CD14-positive monocyte (primary cell): Measurements from ENCODE around the gene FCGBP. TPM values are rescaled to one million over a fixed set of nuclear protein-coding genes. Genes with fewer than 3 reads are reported as not detected.

ENCODE experiments used
- DNase-seq, 3 donors: peaks; one replicate each; pipeline ENCODE4 v3.0.0-alpha.2; 2011 to 2022
- H2AFZ ChIP-seq: 2 replicates; pipeline ENCODE4 v1.6.0; 2012; ENCODE audit warnings: mild to moderate bottlenecking, low read depth, low read length, inconsistent platforms; ENCODE audit not compliant: insufficient read depth, poor library complexity, severe bottlenecking
- H3K27ac ChIP-seq, 2 donors: 1 replicate in 1 of 2; 2 replicates in 1 of 2; pipeline ENCODE4 v1.5.1; 2012 to 2013; ENCODE audit warnings: low read length in 2 of 2, control low read depth in 1 of 2, inconsistent platforms in 1 of 2, low read depth in 1 of 2, mild to moderate bottlenecking in 1 of 2
- H3K27me3 ChIP-seq, 2 donors: one replicate each; pipeline versions ENCODE4 v1.6.0 to v1.6.1; 2011 to 2013; ENCODE audit warnings: low read length in 2 of 2; ENCODE audit not compliant: control insufficient read depth in 2 of 2, insufficient read depth in 2 of 2
- H3K36me3 ChIP-seq, 2 donors: replicated peaks in 1 of 2; 1 replicate in 1 of 2; 2 replicates in 1 of 2; pipeline versions ENCODE4 v1.5.1 to v1.6.1; 2012 to 2013; ENCODE audit warnings: low read length in 2 of 2, control low read depth in 1 of 2, inconsistent platforms in 1 of 2, mild to moderate bottlenecking in 1 of 2; ENCODE audit not compliant: insufficient read depth in 2 of 2, control insufficient read depth in 1 of 2
- H3K4me1 ChIP-seq, 2 donors: 1 replicate in 1 of 2; 2 replicates in 1 of 2; pipeline versions ENCODE4 v1.5.1 to v1.6.1; 2012 to 2013; ENCODE audit warnings: low read length in 2 of 2, control low read depth in 1 of 2, inconsistent platforms in 1 of 2, mild to moderate bottlenecking in 1 of 2, moderate library complexity in 1 of 2; ENCODE audit not compliant: insufficient read depth in 2 of 2, control insufficient read depth in 1 of 2
- H3K4me2 ChIP-seq: replicated peaks from 2 replicates; pipeline ENCODE3; 2012; ENCODE audit warnings: low read length, moderate library complexity, mild to moderate bottlenecking; ENCODE audit not compliant: poor library complexity, severe bottlenecking; ENCODE audit errors: extremely low read depth
- H3K4me3 ChIP-seq, 3 experiments: fragments of 200-600 bp in 1 of 3; sonication (generic) in 1 of 3; replicated peaks in 1 of 3; 1 replicate in 2 of 3; 2 replicates in 1 of 3; pipeline ENCODE4 v1.5.1; 2011 to 2013; ENCODE audit warnings: low read length in 3 of 3, mild to moderate bottlenecking in 3 of 3, control low read depth in 2 of 3, low read depth in 2 of 3, inconsistent platforms in 1 of 3, moderate library complexity in 1 of 3
- H3K79me2 ChIP-seq: 2 replicates; pipeline ENCODE4 v1.6.0; 2012; ENCODE audit warnings: mild to moderate bottlenecking, control low read depth, inconsistent platforms, low read length, moderate library complexity; ENCODE audit not compliant: insufficient read depth
- H3K9ac ChIP-seq: 2 replicates; pipeline ENCODE4 v1.6.0; 2017; ENCODE audit warnings: low read length, mild to moderate bottlenecking; ENCODE audit not compliant: insufficient read depth, poor library complexity, severe bottlenecking
- H3K9me3 ChIP-seq, 2 donors: replicated peaks in 1 of 2; 1 replicate in 1 of 2; 2 replicates in 1 of 2; pipeline versions ENCODE4 v1.5.1 to v1.6.1; 2012 to 2013; ENCODE audit warnings: low read length in 2 of 2, control low read depth in 1 of 2; ENCODE audit not compliant: control insufficient read depth in 1 of 2, insufficient read depth in 1 of 2
- H4K20me1 ChIP-seq: 2 replicates; pipeline ENCODE4 v1.6.0; 2012; ENCODE audit warnings: mild to moderate bottlenecking, low read length, control low read depth, moderate library complexity; ENCODE audit not compliant: insufficient read depth
- H3K27ac Mint-ChIP-seq, 7 donors: one replicate each; pipeline ENCODE4 v1.8.0; 2020; ENCODE audit warnings: mild to moderate bottlenecking in 7 of 7, mixed read lengths in 7 of 7, moderate library complexity in 6 of 7, inconsistent platforms in 2 of 7
- H3K27me3 Mint-ChIP-seq, 3 donors: one replicate each; pipeline ENCODE4 v1.8.0; 2021 to 2022; ENCODE audit warnings: low read depth in 3 of 3, mild to moderate bottlenecking in 3 of 3, mixed read lengths in 3 of 3, moderate library complexity in 3 of 3, inconsistent platforms in 1 of 3
- H3K36me3 Mint-ChIP-seq, 2 donors: one replicate each; pipeline ENCODE4 v1.8.0; 2020; ENCODE audit warnings: mixed read lengths in 2 of 2, inconsistent platforms in 1 of 2, mild to moderate bottlenecking in 1 of 2
- H3K4me1 Mint-ChIP-seq: one replicate; pipeline ENCODE4 v1.8.0; 2020; ENCODE audit warnings: mild to moderate bottlenecking, mixed read lengths
- H3K4me3 Mint-ChIP-seq, 2 donors: one replicate each; pipeline ENCODE4 v1.8.0; 2020; ENCODE audit warnings: mild to moderate bottlenecking in 2 of 2, mixed read lengths in 2 of 2, moderate library complexity in 1 of 2
- H3K9me3 Mint-ChIP-seq, 7 donors: one replicate each; pipeline ENCODE4 v1.8.0; 2020 to 2022; ENCODE audit warnings: mixed read lengths in 7 of 7, mild to moderate bottlenecking in 6 of 7, moderate library complexity in 6 of 7, inconsistent platforms in 2 of 7
- CTCF ChIP-seq: fragments of 200-600 bp; IDR thresholded peaks from one replicate; pipeline ENCODE4 v1.8.0; 2022; ENCODE audit warnings: antibody characterized with exemption, mild to moderate bottlenecking
- WGBS: methylation state at CpG from one replicate; pipeline ENCODE4 v1.1.5; 2013; ENCODE audit warnings: missing lambda C conversion rate; ENCODE audit not compliant: insufficient coverage; 5-methylcytosine and 5-hydroxymethylcytosine counted together
- intact Hi-C, 2 donors: fragments of 100-400 bp; cut with micrococcal nuclease; formaldehyde crosslinking; loops; one replicate each; pipeline versions ENCODE4 v1.15.0 to v1.15.1; 2023
- polyA plus RNA-seq, 3 donors: library from polyadenylated mRNA; depleted of rRNA in 1 of 3; unstranded in 2 of 3; stranded (reverse) in 1 of 3; fragments of 300-500 nt in 2 of 3; fragments of >200 nt in 1 of 3; fragmentation: Illumina TruSeq in 2 of 3; gene quantifications; 1 replicate in 2 of 3; 2 replicates in 1 of 3; pipeline ENCODE4 v1.2.3, GENCODE V29; 2012 to 2021

The FCGBP gene
- polyA plus RNA-seq, 3 donors = 0.07 to 0.29 TPM; not detected in 1

DNA sequence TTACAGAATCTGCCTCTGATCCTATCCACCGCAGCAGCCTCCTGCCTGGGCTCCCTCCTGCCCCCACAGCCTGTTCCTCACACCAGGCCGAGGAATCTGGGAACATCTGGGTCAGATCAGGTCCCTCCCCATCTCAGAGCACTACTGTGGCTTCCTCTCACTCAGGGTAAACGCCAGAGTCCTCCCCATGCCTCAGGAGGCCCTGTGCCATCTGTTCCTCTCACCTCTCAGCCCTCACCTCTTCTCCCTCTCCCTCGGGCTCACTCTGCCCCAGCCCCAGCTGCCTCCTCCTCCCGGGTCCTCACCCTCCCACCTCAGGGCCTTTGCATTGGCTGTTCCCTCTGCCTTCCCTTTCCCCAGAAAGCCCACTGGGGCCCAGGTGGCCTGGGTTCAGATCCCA lies 18.2 kb downstream of the FCGBP start:
- Histone ChIP-seq H3K27ac (no peak overlapping the region), H3K9me3 (peaks cover 0 to 4% of the 10 kb centered on the region in 2 donors), H3K4me3 (no peak overlapping the region), H2AFZ (no peak overlapping the region), H3K27me3 (peaks cover 2 to 50% of the 10 kb centered on the region in 2 donors), H3K9ac (no peak overlapping the region), H4K20me1 (no peaks in the 10 kb centered on the region), H3K36me3 (no peaks in the 10 kb centered on the region), H3K4me1 (no peaks in the 10 kb centered on the region), H3K4me2 (no peak overlapping the region), H3K79me2 (no peaks in the 10 kb centered on the region)
- peaks cover 0 to 2% of the 10 kb centered on the region in 2 donors for H3K36me3 Mint-ChIP-seq
- intact Hi-C loops = no loop called here
- H3K4me3 Mint-ChIP-seq = peak overlapping the region in 1 of 2 donors; percentile 68
- 56% methylated on average over 5 of the region's 5 CpGs for WGBS
- H3K27me3 Mint-ChIP-seq = peaks cover 48 to 92% (median 75%) of the 10 kb centered on the region in 3 donors
- H3K27ac Mint-ChIP-seq = no peak overlapping the region
- no peak for DNase-seq
- H3K4me1 Mint-ChIP-seq = peaks cover 3% of the 10 kb centered on the region
- H3K9me3 Mint-ChIP-seq = peaks cover 6 to 18% (median 9%) of the 10 kb centered on the region in 7 donors
- TF ChIP-seq CTCF = no peak

- no peak overlapping the region for H2AFZ ChIP-seq
- no peak overlapping the region for H3K4me3 ChIP-seq
- H3K9ac ChIP-seq = no peak overlapping the region
- H3K36me3 Mint-ChIP-seq = peaks cover 0 to 2% of the 10 kb centered on the region in 2 donors
- intact Hi-C loops = no loop called here
- no peak for TF ChIP-seq CTCF
- no peaks in the 10 kb centered on the region for H3K4me1 ChIP-seq
- H3K4me1 Mint-ChIP-seq = peaks cover 3% of the 10 kb centered on the region
- peaks cover 6 to 18% (median 9%) of the 10 kb centered on the region in 7 donors for H3K9me3 Mint-ChIP-seq
- peaks cover 51 to 91% (median 71%) of the 10 kb centered on the region in 3 donors for H3K27me3 Mint-ChIP-seq
- peaks cover 0 to 4% of the 10 kb centered on the region in 2 donors for H3K9me3 ChIP-seq
- no peaks in the 10 kb centered on the region for H4K20me1 ChIP-seq
- no peaks in the 10 kb centered on the region for H3K36me3 ChIP-seq
- H3K4me3 Mint-ChIP-seq = peak overlapping the region in 1 of 2 donors; percentile 68
- no peaks in the 10 kb centered on the region for H3K79me2 ChIP-seq
- H3K4me2 ChIP-seq = no peak overlapping the region
- no peak for DNase-seq
- WGBS = 87% methylated on average over 15 of the region's 17 CpGs
- no peak overlapping the region for H3K27ac Mint-ChIP-seq
- H3K27me3 ChIP-seq = peaks cover 2 to 52% of the 10 kb centered on the region in 2 donors
- no peak overlapping the region for H3K27ac ChIP-seq
Measured at GRCh38 chr19:39915848-39916215, 18.6 kb downstream of the FCGBP start.
